SK-N-SH (cell line): ENCODE data around the gene BICC1. TPM values are rescaled to one million over a fixed set of nuclear protein-coding genes. Genes with fewer than 3 reads are reported as not detected.

Experiments used
- CTCF ChIA-PET: fragments of 300-600, 350-600 bp; formaldehyde crosslinking; extraction: SDS; loops from one replicate; lab custom pipeline; 2021; lab: Yijun Ruan, JAX
- POLR2A ChIA-PET: fragments of 350-600 bp; sonication (Branson Sonifier 250); formaldehyde crosslinking; extraction: SDS; loops from one replicate; lab custom pipeline; 2020; ENCODE audit warnings: antibody characterized with exemption, inconsistent platforms; lab: Yijun Ruan, JAX
- DNase-seq: peaks from one replicate; pipeline ENCODE4 v3.0.0; 2012
- H2AFZ ChIP-seq: fragments of 200-600 bp; sonication (generic); 2 replicates; pipeline ENCODE4 v1.8.1; 2016; ENCODE audit warnings: antibody characterized with exemption, mild to moderate bottlenecking, low read depth
- H3F3A ChIP-seq: fragments of 200-600 bp; sonication (generic); replicated peaks from 2 replicates; pipeline ENCODE3; 2016; ENCODE audit warnings: antibody characterized with exemption, mild to moderate bottlenecking; ENCODE audit not compliant: insufficient read depth
- H3K27ac ChIP-seq, 2 experiments: fragments of 200-500 bp in 1 of 2; fragments of 200-600 bp in 1 of 2; sonication (Bioruptor generic) in 1 of 2; sonication (generic), shearing (Covaris generic) in 1 of 2; 2 replicates each; pipeline versions ENCODE4 v1.5.1 to v1.6.1; 2014 to 2016; ENCODE audit warnings: low read depth in 2 of 2, inconsistent platforms in 1 of 2, low read length in 1 of 2, mild to moderate bottlenecking in 1 of 2, mixed read lengths in 1 of 2
- H3K27me3 ChIP-seq: fragments of 200-600 bp; sonication (generic), shearing (Covaris generic); 2 replicates; pipeline ENCODE4 v1.6.1; 2016; ENCODE audit warnings: mixed run types; ENCODE audit not compliant: insufficient read depth
- H3K36me3 ChIP-seq, 2 experiments: fragments of 200-500 bp in 1 of 2; fragments of 200-600 bp in 1 of 2; sonication (Bioruptor generic) in 1 of 2; sonication (generic) in 1 of 2; replicated peaks in 1 of 2; 2 replicates each; pipeline versions ENCODE3 to v1.5.1; 2014 to 2016; ENCODE audit warnings: low read length in 1 of 2, mild to moderate bottlenecking in 1 of 2; ENCODE audit not compliant: insufficient read depth in 2 of 2, control insufficient read depth in 1 of 2
- H3K4me1 ChIP-seq, 2 experiments: fragments of 200-500 bp in 1 of 2; fragments of 200-600 bp in 1 of 2; sonication (Bioruptor generic) in 1 of 2; sonication (generic), shearing (Covaris generic) in 1 of 2; 2 replicates each; pipeline versions ENCODE4 v1.5.1 to v1.6.1; 2014 to 2016; ENCODE audit warnings: low read depth in 1 of 2, low read length in 1 of 2, mixed run types in 1 of 2; ENCODE audit not compliant: insufficient read depth in 2 of 2, control insufficient read depth in 1 of 2
- H3K4me2 ChIP-seq: fragments of 200-600 bp; sonication (generic), shearing (Covaris generic); 2 replicates; pipeline ENCODE4 v1.6.1; 2017; ENCODE audit warnings: mixed run types
- H3K4me3 ChIP-seq, 2 experiments: fragments of 200-500 bp in 1 of 2; fragments of 200-600 bp in 1 of 2; sonication (Bioruptor generic) in 1 of 2; sonication (generic), shearing (Covaris generic) in 1 of 2; 2 replicates each; pipeline versions ENCODE4 v1.5.1 to v1.8.1; 2014 to 2016; ENCODE audit warnings: low read depth in 2 of 2, inconsistent platforms in 1 of 2, low read length in 1 of 2, mild to moderate bottlenecking in 1 of 2, mixed read lengths in 1 of 2, moderate library complexity in 1 of 2
- H3K79me2 ChIP-seq: fragments of 200-600 bp; sonication (generic); 2 replicates; pipeline ENCODE4 v1.8.1; 2017; ENCODE audit warnings: mild to moderate bottlenecking; ENCODE audit not compliant: insufficient read depth
- H3K9ac ChIP-seq: fragments of 200-600 bp; sonication (generic); 2 replicates; pipeline ENCODE4 v1.6.1; 2017; ENCODE audit warnings: mixed run types
- H3K9me2 ChIP-seq: fragments of 200-600 bp; sonication (generic); 2 replicates; pipeline ENCODE4 v1.6.1; 2017; ENCODE audit warnings: mixed run types
- H3K9me3 ChIP-seq: fragments of 200-600 bp; sonication (generic); 2 replicates; pipeline ENCODE4 v1.6.1; 2017; ENCODE audit warnings: mixed run types, mild to moderate bottlenecking, moderate library complexity
- H4K20me1 ChIP-seq: fragments of 200-600 bp; sonication (generic); 2 replicates; pipeline ENCODE4 v1.6.1; 2017; ENCODE audit warnings: mild to moderate bottlenecking, mixed run types; ENCODE audit not compliant: insufficient read depth
- EP300 ChIP-seq, 2 experiments: IDR thresholded peaks; 2 replicates each; pipeline versions ENCODE4 v1.4.0 to v1.6.1; 2012; ENCODE audit warnings: borderline replicate concordance in 1 of 2, low read depth in 1 of 2, low read length in 1 of 2
- EZH2phosphoT487 ChIP-seq: fragments of 200-600 bp; sonication (generic); IDR thresholded peaks from 2 replicates; pipeline ENCODE4 v1.6.1; 2017; ENCODE audit warnings: low read depth, mixed run types, mild to moderate bottlenecking, antibody characterized with exemption, moderate library complexity, borderline replicate concordance
- FOXJ3 ChIP-seq: sonication (generic); formaldehyde crosslinking; IDR thresholded peaks from 2 replicates; pipeline ENCODE4 v1.5.1; 2020; ENCODE audit warnings: mild to moderate bottlenecking, missing genetic modification reagents
- FOXM1 ChIP-seq: IDR thresholded peaks from 2 replicates; pipeline ENCODE4 v1.4.0; 2012; ENCODE audit warnings: low read depth, mild to moderate bottlenecking
- GABPA ChIP-seq: IDR thresholded peaks from 2 replicates; pipeline ENCODE4 v1.4.0; 2012; ENCODE audit warnings: low read depth, mild to moderate bottlenecking
- IRF3 ChIP-seq: fragments of 150-350 bp; IDR thresholded peaks from 2 replicates; pipeline ENCODE4 v1.6.1; 2016; ENCODE audit warnings: mild to moderate bottlenecking, low read depth, low read length
- MAX ChIP-seq: IDR thresholded peaks from 2 replicates; pipeline ENCODE4 v1.4.0; 2012; ENCODE audit warnings: low read depth
- MEF2A ChIP-seq: IDR thresholded peaks from 2 replicates; pipeline ENCODE4 v1.4.0; 2012; ENCODE audit warnings: low read depth, borderline replicate concordance
- MXI1 ChIP-seq: IDR thresholded peaks from 2 replicates; pipeline ENCODE4 v1.6.1; 2012; ENCODE audit warnings: mild to moderate bottlenecking, low read depth, low read length, improper control_type of control experiment
- NFIC ChIP-seq: IDR thresholded peaks from 2 replicates; pipeline ENCODE4 v1.4.0; 2012; ENCODE audit warnings: borderline replicate concordance
- RAD21 ChIP-seq: IDR thresholded peaks from 2 replicates; pipeline ENCODE4 v1.6.1; 2012; ENCODE audit warnings: mild to moderate bottlenecking, low read length
- RCOR1 ChIP-seq: fragments of 150-350 bp; IDR thresholded peaks from 2 replicates; pipeline ENCODE4 v1.6.1; 2017; ENCODE audit warnings: antibody characterized with exemption, low read length
- RXRA ChIP-seq: IDR thresholded peaks from 2 replicates; pipeline ENCODE4 v1.4.0; 2012; ENCODE audit warnings: low read depth, mild to moderate bottlenecking, borderline replicate concordance
- SMC3 ChIP-seq: IDR thresholded peaks from 2 replicates; pipeline ENCODE4 v1.6.1; 2012; ENCODE audit warnings: low read depth, low read length, improper control_type of control experiment
- TAF1 ChIP-seq: IDR thresholded peaks from 2 replicates; pipeline ENCODE4 v1.6.1; 2012; ENCODE audit warnings: low read depth, mild to moderate bottlenecking, low read length, moderate library complexity, borderline replicate concordance
- TCF12 ChIP-seq: IDR thresholded peaks from 2 replicates; pipeline ENCODE4 v1.4.0; 2012
- USF1 ChIP-seq: IDR thresholded peaks from 2 replicates; pipeline ENCODE4 v1.4.0; 2012; ENCODE audit warnings: low read depth, borderline replicate concordance
- USF2 ChIP-seq: fragments of 150-350 bp; IDR thresholded peaks from 2 replicates; pipeline ENCODE4 v1.6.1; 2017; ENCODE audit warnings: antibody characterized with exemption, low read length, low read depth, borderline replicate concordance
- YY1 ChIP-seq: IDR thresholded peaks from 2 replicates; pipeline ENCODE4 v1.4.0; 2012; ENCODE audit warnings: low read depth, mild to moderate bottlenecking
- WGBS: methylation state at CpG from one replicate; pipeline ENCODE4 v1.1.6; 2017; ENCODE audit warnings: low lambda C conversion rate; 5-methylcytosine and 5-hydroxymethylcytosine counted together
- polyA plus RNA-seq, 3 experiments: library from polyadenylated mRNA; depleted of rRNA; stranded (reverse); fragments of >200 nt; gene quantifications; 2 replicates each; pipeline ENCODE4 v1.2.3, GENCODE V29; 2012
- TF ChIP-seq, protein P1 (sequence below): IDR thresholded peaks from 2 replicates; pipeline ENCODE4 v1.6.1; 2012; ENCODE audit warnings: mild to moderate bottlenecking, low read depth, low read length, moderate library complexity

Gene BICC1
- polyA plus RNA-seq, 1 of the 3 experiments (the other 2 are of a cell fraction), result 1.5 TPM

DNA sequence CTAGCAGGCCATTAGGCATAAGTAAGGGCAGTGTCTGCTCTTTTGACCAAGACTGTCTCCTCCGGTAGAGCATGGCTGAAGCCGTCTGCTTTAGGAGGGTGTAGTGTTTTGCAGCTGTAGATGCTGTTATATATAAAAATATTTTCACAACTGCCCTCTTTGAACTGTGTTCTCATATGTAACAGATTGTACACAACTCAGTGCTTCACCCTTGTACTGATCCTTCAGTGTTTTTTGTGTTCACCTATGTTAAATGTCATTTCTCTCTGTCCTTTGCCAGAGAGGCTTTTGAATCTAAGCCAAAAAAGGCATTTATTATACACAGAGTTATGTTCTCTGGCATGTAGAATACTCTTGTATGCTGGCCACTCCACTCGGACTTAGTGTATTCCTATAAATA is 135.5 kb downstream of the BICC1 start:
- H3K9ac ChIP-seq, result no peak overlapping the region
- H3K79me2 ChIP-seq, result no peaks in the 10 kb centered on the region
- H3K36me3 ChIP-seq, result no peaks in the 10 kb centered on the region
- H3K4me2 ChIP-seq, result peak overlapping the region; percentile 9; the same call in 1 of the 2 replicates
- peaks cover 17% of the 10 kb centered on the region for H3F3A ChIP-seq
- peak; percentile 26 for DNase-seq
- H3K27ac ChIP-seq, result peak overlapping the region; percentile 37 to 100; a peak in 3 of 4 replicates
- peaks cover 28 to 79% of the 10 kb centered on the region in 2 experiments for H3K4me1 ChIP-seq
- no peaks in the 10 kb centered on the region for H3K27me3 ChIP-seq
- H3K4me3 ChIP-seq, result no peak overlapping the region
- ChIA-PET CTCF (interaction anchor here (1.4 kb wide), 1 partner anchor 116 kb away, joined by 3 read pairs; no protein-coding TSS in a partner anchor), POLR2A (no interaction called here)
- H3K9me2 ChIP-seq, result no peaks in the 10 kb centered on the region
- WGBS, result 24% methylated on average over 3 of the region's 3 CpGs
- TF ChIP-seq YY1 (no peak), EP300 (IDR thresholded peaks at IDR 0.05; ENCODE audit: borderline replicate concordance in 1 of 2, low read depth in 1 of 2, low read length in 1 of 2) (peak in 1 of 2 experiments; percentile 23; a peak in 1 of 4 replicates), NFIC (peak; percentile 34; the same call in 1 of the 2 replicates)
- no peak overlapping the region for H2AFZ ChIP-seq
- H4K20me1 ChIP-seq, result no peaks in the 10 kb centered on the region
- no peaks in the 10 kb centered on the region for H3K9me3 ChIP-seq

DNA sequence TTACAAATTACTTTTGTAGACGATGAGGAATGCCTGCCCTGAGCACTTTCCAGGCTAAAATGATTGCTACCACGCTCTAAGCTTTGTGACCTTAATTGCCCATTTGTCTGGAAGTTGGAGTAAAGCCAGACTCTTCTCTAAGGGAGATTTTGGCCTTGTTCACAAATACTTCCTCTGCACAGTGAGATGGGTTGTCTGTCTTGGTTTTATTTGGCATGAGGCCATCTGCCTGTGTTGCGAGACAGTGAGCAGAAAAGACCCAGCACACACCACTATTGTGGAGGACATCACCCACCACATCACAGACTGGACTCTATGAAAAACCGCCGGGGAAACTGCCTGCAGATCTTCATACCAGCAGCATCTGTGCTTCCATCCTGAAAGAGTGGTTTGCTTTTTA is 138.4 kb downstream of the BICC1 start:
- Histone ChIP-seq H3K9ac (peak overlapping the region; percentile 34; the same call in 1 of the 2 replicates), H3K27me3 (no peaks in the 10 kb centered on the region), H3F3A (peaks cover 17% of the 10 kb centered on the region), H3K79me2 (no peaks in the 10 kb centered on the region), H3K4me1 (peaks cover 26 to 60% of the 10 kb centered on the region in 2 experiments), H3K4me3 (peak overlapping the region; percentile 18 to 31; a peak in 2 of 4 replicates), H3K36me3 (no peaks in the 10 kb centered on the region), H3K9me2 (no peaks in the 10 kb centered on the region), H3K4me2 (peak overlapping the region; percentile 67), H3K9me3 (no peaks in the 10 kb centered on the region), H3K27ac (peak overlapping the region; percentile 70 to 100), H2AFZ (peak overlapping the region; percentile 47; the same call in 1 of the 2 replicates), H4K20me1 (no peaks in the 10 kb centered on the region)
- DNase-seq, result peak; percentile 50
- WGBS, result 0% methylated on average over 5 of the region's 5 CpGs
- ChIA-PET CTCF (interaction anchor here (0.7 to 3.5 kb wide), 11 partner anchors 8 to 137 kb away, joined by 3 to 27 read pairs (median 3); no protein-coding TSS in a partner anchor), POLR2A (no interaction called here)
- TF ChIP-seq SMC3 (no peak), FOXM1 (peak; percentile 76; the same call in 1 of the 2 replicates), RCOR1 (peak; percentile 88), TCF12 (peak; percentile 94), MAX (peak; percentile 49; the same call in 1 of the 2 replicates), NFIC (peak; percentile 99), FOXJ3 (peak; percentile 87; the same call in 1 of the 2 replicates), GABPA (no peak), USF1 (no peak), RXRA (peak; percentile 58; the same call in 1 of the 2 replicates), EZH2phosphoT487 (no peak), TAF1 (0 out of 2 replicates have a peak, but pooled peaks have one; percentile 8), RAD21 (peak; percentile 53), MXI1 (peak; percentile 58; the same call in 1 of the 2 replicates), IRF3 (peak; percentile 18; the same call in 1 of the 2 replicates), USF2 (no peak), MEF2A (peak; percentile 63; the same call in 1 of the 2 replicates)
- TF ChIP-seq, protein P1, sequence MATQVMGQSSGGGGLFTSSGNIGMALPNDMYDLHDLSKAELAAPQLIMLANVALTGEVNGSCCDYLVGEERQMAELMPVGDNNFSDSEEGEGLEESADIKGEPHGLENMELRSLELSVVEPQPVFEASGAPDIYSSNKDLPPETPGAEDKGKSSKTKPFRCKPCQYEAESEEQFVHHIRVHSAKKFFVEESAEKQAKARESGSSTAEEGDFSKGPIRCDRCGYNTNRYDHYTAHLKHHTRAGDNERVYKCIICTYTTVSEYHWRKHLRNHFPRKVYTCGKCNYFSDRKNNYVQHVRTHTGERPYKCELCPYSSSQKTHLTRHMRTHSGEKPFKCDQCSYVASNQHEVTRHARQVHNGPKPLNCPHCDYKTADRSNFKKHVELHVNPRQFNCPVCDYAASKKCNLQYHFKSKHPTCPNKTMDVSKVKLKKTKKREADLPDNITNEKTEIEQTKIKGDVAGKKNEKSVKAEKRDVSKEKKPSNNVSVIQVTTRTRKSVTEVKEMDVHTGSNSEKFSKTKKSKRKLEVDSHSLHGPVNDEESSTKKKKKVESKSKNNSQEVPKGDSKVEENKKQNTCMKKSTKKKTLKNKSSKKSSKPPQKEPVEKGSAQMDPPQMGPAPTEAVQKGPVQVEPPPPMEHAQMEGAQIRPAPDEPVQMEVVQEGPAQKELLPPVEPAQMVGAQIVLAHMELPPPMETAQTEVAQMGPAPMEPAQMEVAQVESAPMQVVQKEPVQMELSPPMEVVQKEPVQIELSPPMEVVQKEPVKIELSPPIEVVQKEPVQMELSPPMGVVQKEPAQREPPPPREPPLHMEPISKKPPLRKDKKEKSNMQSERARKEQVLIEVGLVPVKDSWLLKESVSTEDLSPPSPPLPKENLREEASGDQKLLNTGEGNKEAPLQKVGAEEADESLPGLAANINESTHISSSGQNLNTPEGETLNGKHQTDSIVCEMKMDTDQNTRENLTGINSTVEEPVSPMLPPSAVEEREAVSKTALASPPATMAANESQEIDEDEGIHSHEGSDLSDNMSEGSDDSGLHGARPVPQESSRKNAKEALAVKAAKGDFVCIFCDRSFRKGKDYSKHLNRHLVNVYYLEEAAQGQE, result no peak
